WTC11 (cell line): ENCODE data around the gene ITGA1. TPM values are rescaled to one million over a fixed set of nuclear protein-coding genes. Genes with fewer than 3 reads are reported as not detected.
A peak's percentile ranks its signal among the peaks of the same experiment; 100 is the strongest.

Experiments used
- ATF1 ChIP-seq: sonication (generic); formaldehyde crosslinking; IDR thresholded peaks from 2 replicates; pipeline ENCODE4 v1.8.1; 2023; ENCODE audit warnings: mild to moderate bottlenecking, moderate library complexity, missing genetic modification reagents
- CDX4 ChIP-seq: fragments of 250-450 bp; sonication (Bioruptor Pico); IDR thresholded peaks from 2 replicates; pipeline ENCODE4 v1.9.0; 2021; ENCODE audit warnings: moderate library complexity, mild to moderate bottlenecking, inconsistent platforms, borderline replicate concordance
- E2F1 ChIP-seq: sonication (generic); formaldehyde crosslinking; IDR thresholded peaks from 2 replicates; pipeline ENCODE4 v1.8.0; 2022; ENCODE audit warnings: mild to moderate bottlenecking, missing genetic modification reagents
- ERG ChIP-seq: fragments of 250-450 bp; sonication (Bioruptor Pico); IDR thresholded peaks from 2 replicates; pipeline ENCODE4 v1.8.0; 2021; ENCODE audit warnings: mild to moderate bottlenecking
- ETV6 ChIP-seq: sonication (generic); formaldehyde crosslinking; IDR thresholded peaks from 2 replicates; pipeline ENCODE4 v1.8.1; 2022; ENCODE audit warnings: mild to moderate bottlenecking, missing genetic modification reagents
- GABPB1 ChIP-seq: sonication (generic); formaldehyde crosslinking; IDR thresholded peaks from 2 replicates; pipeline ENCODE4 v1.8.1; 2023; ENCODE audit warnings: mild to moderate bottlenecking, missing genetic modification reagents
- IRF2 ChIP-seq: sonication (generic); formaldehyde crosslinking; IDR thresholded peaks from 2 replicates; pipeline ENCODE4 v1.8.0; 2022; ENCODE audit warnings: low read depth, missing genetic modification reagents, borderline replicate concordance
- MXD4 ChIP-seq: fragments of 250-450 bp; sonication (Bioruptor Pico); IDR thresholded peaks from 2 replicates; pipeline ENCODE4 v1.8.0; 2021; ENCODE audit warnings: mild to moderate bottlenecking, moderate library complexity, borderline replicate concordance
- NFYB ChIP-seq: sonication (generic); formaldehyde crosslinking; conservative IDR thresholded peaks from 2 replicates; pipeline ENCODE4 v1.8.0; 2022; ENCODE audit warnings: low read depth, missing genetic modification reagents
- NR2C2 ChIP-seq: sonication (generic); formaldehyde crosslinking; IDR thresholded peaks from 2 replicates; pipeline ENCODE4 v1.8.0; 2022; ENCODE audit warnings: mild to moderate bottlenecking, missing genetic modification reagents
- OVOL2 ChIP-seq: fragments of 250-450 bp; sonication (Bioruptor Pico); IDR thresholded peaks from 2 replicates; pipeline ENCODE4 v1.9.0; 2021; ENCODE audit warnings: mild to moderate bottlenecking, borderline replicate concordance
- TEAD1 ChIP-seq: sonication (generic); formaldehyde crosslinking; IDR thresholded peaks from 2 replicates; pipeline ENCODE4 v1.8.0; 2022; ENCODE audit warnings: mild to moderate bottlenecking, missing genetic modification reagents
- TP53 ChIP-seq: sonication (generic); formaldehyde crosslinking; IDR thresholded peaks from 2 replicates; pipeline ENCODE4 v1.8.1; 2023; ENCODE audit warnings: mild to moderate bottlenecking, missing genetic modification reagents
- USF2 ChIP-seq: sonication (generic); formaldehyde crosslinking; IDR thresholded peaks from 2 replicates; pipeline ENCODE4 v1.8.1; 2023; ENCODE audit warnings: mild to moderate bottlenecking, missing genetic modification reagents, moderate library complexity
- ZBTB43 ChIP-seq: sonication (generic); formaldehyde crosslinking; IDR thresholded peaks from 2 replicates; pipeline ENCODE4 v1.8.1; 2023; ENCODE audit warnings: mild to moderate bottlenecking, missing genetic modification reagents
- ZNF138 ChIP-seq: sonication (generic); formaldehyde crosslinking; conservative IDR thresholded peaks from 2 replicates; pipeline ENCODE4 v1.8.1; 2022; ENCODE audit warnings: mild to moderate bottlenecking, moderate library complexity, missing genetic modification reagents
- ZNF232 ChIP-seq: sonication (generic); formaldehyde crosslinking; IDR thresholded peaks from 2 replicates; pipeline ENCODE4 v1.8.0; 2022; ENCODE audit warnings: mild to moderate bottlenecking, missing genetic modification reagents
- ZNF532 ChIP-seq: fragments of 250-450 bp; sonication (Bioruptor Pico); IDR thresholded peaks from 2 replicates; pipeline ENCODE4 v1.9.0; 2021; ENCODE audit warnings: mild to moderate bottlenecking, borderline replicate concordance
- ZNF671 ChIP-seq: fragments of 250-450 bp; sonication (Bioruptor Pico); IDR thresholded peaks from 2 replicates; pipeline ENCODE4 v1.8.0; 2021; ENCODE audit warnings: mild to moderate bottlenecking
- ZSCAN18 ChIP-seq: fragments of 250-450 bp; sonication (Bioruptor Pico); IDR thresholded peaks from 2 replicates; pipeline ENCODE4 v2.1.2; 2022; ENCODE audit warnings: mild to moderate bottlenecking, moderate library complexity
- total RNA-seq: library from RNA; stranded (reverse); gene quantifications from 3 replicates; pipeline ENCODE4 v1.2.3, GENCODE V29; 2021

Gene ITGA1
- total RNA-seq, 1 experiment from 2014 or later, result 6.5 TPM

- TF ChIP-seq ERG (CRISPR knock-in tag) (no peak), TEAD1 (CRISPR knock-in tag) (no peak), ZNF138 (no peak), ETV6 (CRISPR knock-in tag) (peak; percentile 22; the same call in 1 of the 2 replicates), ZNF532 (CRISPR knock-in tag) (no peak), OVOL2 (CRISPR knock-in tag) (no peak), IRF2 (no peak), NR2C2 (CRISPR knock-in tag) (no peak), MXD4 (CRISPR knock-in tag) (no peak), CDX4 (no peak), GABPB1 (CRISPR knock-in tag) (peak; percentile 39), E2F1 (no peak), ZBTB43 (CRISPR knock-in tag) (0 out of 2 replicates have a peak, but pooled peaks have one; percentile 25), TP53 (CRISPR knock-in tag) (no peak), ZNF671 (CRISPR knock-in tag) (no peak), USF2 (CRISPR knock-in tag) (no peak), ZSCAN18 (CRISPR knock-in tag) (no peak), ZNF232 (CRISPR knock-in tag) (no peak), NFYB (CRISPR knock-in tag) (no peak), ATF1 (CRISPR knock-in tag) (no peak)
- TF ChIP-seq, all 79 proteins: peak for 5
Observed at GRCh38 chr5:52989025-52989780, 201.5 kb downstream of the ITGA1 start, which contains the start of gene ITGA2 (continued).
